GDM1 (cell line): Measurements from ENCODE around the gene GPR183.

ENCODE experiments used
- DNase-seq: peaks from one replicate; lab custom pipeline; 2025; lab: John Stamatoyannopoulos, UW

GPR183 gene

DNA sequence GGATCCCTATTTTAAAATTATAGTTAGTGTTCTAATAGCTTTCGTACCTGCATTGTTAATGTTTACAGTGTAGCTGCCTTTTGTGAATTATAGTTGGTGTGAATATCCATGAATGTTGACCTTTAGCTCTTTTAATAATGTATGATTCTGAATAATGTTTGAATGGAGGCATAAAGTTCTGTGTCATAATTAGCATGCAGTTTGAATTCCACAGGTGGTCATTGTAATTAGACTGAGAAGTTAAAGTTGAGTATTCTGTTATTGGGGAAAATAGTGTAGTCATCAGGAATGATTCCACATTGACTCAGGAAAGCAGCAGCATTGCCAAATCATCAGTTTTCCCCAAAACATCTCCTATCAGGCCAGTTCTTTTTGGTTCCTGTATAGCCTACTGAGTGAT, 61.1 kb downstream of the GPR183 start:
- no peak for DNase-seq
